Osteoblast (primary cell): ENCODE results near the gene COLQ. TPM values are rescaled to one million over a fixed set of nuclear protein-coding genes. Genes with fewer than 3 reads are reported as not detected.
"Not testable (repeated sequence)": the region's sequence is repeated elsewhere in the genome, so short reads cannot be mapped to it uniquely, and the experiment has no call there.

Experiments used
- DNase-seq: peaks from one replicate; pipeline ENCODE4 v3.0.0; 2011; ENCODE audit warnings: low spot score, mixed read lengths; ENCODE audit not compliant: insufficient read length; ENCODE audit errors: missing footprints
- H2AFZ ChIP-seq: 2 replicates; pipeline ENCODE4 v1.6.0; 2011; ENCODE audit warnings: mild to moderate bottlenecking, low read length
- H3K27ac ChIP-seq: 2 replicates; pipeline ENCODE4 v1.5.1; 2011; ENCODE audit warnings: mild to moderate bottlenecking, low read depth, low read length, moderate library complexity
- H3K27me3 ChIP-seq: 2 replicates; pipeline ENCODE4 v1.6.0; 2012; ENCODE audit warnings: mild to moderate bottlenecking, control low read depth, inconsistent platforms, low read length, moderate library complexity; ENCODE audit not compliant: insufficient read depth
- H3K36me3 ChIP-seq: 2 replicates; pipeline ENCODE4 v1.5.1; 2011; ENCODE audit warnings: mild to moderate bottlenecking, low read length, control low read depth, moderate library complexity; ENCODE audit not compliant: insufficient read depth
- H3K4me1 ChIP-seq: 2 replicates; pipeline ENCODE4 v1.5.1; 2011; ENCODE audit warnings: mild to moderate bottlenecking, low read length, control low read depth, moderate library complexity; ENCODE audit not compliant: insufficient read depth
- H3K4me2 ChIP-seq: 2 replicates; pipeline ENCODE4 v1.6.0; 2011; ENCODE audit warnings: mild to moderate bottlenecking, low read length; ENCODE audit not compliant: insufficient read depth
- H3K4me3 ChIP-seq: fragments of 200-600 bp; sonication (generic); 3 replicates; pipeline ENCODE4 v1.5.1; 2012; ENCODE audit warnings: mild to moderate bottlenecking, low read length, inconsistent platforms; ENCODE audit not compliant: insufficient read depth
- H3K79me2 ChIP-seq: 2 replicates; pipeline ENCODE4 v1.6.0; 2012; ENCODE audit warnings: mild to moderate bottlenecking, low read length, control low read depth, inconsistent platforms; ENCODE audit not compliant: insufficient read depth
- H3K9me3 ChIP-seq: 2 replicates; pipeline ENCODE4 v1.5.1; 2011; ENCODE audit warnings: low read depth, low read length, control low read depth
- H4K20me1 ChIP-seq: 2 replicates; pipeline ENCODE4 v1.6.0; 2012; ENCODE audit warnings: mild to moderate bottlenecking, low read length, control low read depth; ENCODE audit not compliant: insufficient read depth
- CTCF ChIP-seq: IDR thresholded peaks from 2 replicates; pipeline ENCODE4 v1.5.1; 2011; ENCODE audit warnings: mild to moderate bottlenecking, low read depth, low read length, moderate library complexity; ENCODE audit errors: extremely low read depth
- total RNA-seq: library from RNA; depleted of rRNA; stranded (reverse); fragments of >200 nt; gene quantifications from 2 replicates; pipeline ENCODE4 v1.2.3, GENCODE V29; 2012

COLQ gene
- total RNA-seq, 1 donor: 1.4 TPM

GRCh38 chr3:15427981-15428380 is 93.5 kb downstream of the COLQ start:
- H3K9me3 ChIP-seq: no peaks in the 10 kb centered on the region
- peaks cover 25% of the 10 kb centered on the region for H4K20me1 ChIP-seq
- peaks cover 34% of the 10 kb centered on the region for H3K36me3 ChIP-seq
- H3K4me3 ChIP-seq: peak overlapping the region; percentile 99
- no peak for TF ChIP-seq CTCF
- peak overlapping the region; percentile 93 for H3K4me2 ChIP-seq
- H3K27ac ChIP-seq: peak overlapping the region; percentile 92
- peaks cover 76% of the 10 kb centered on the region for H3K79me2 ChIP-seq
- peaks cover 14% of the 10 kb centered on the region for H3K4me1 ChIP-seq
- peak overlapping the region; percentile 99 for H2AFZ ChIP-seq
- H3K27me3 ChIP-seq: no peaks in the 10 kb centered on the region
- DNase-seq: no peak

GRCh38 chr3:15427182-15427880 is 94.2 kb downstream of the COLQ start, which contains the start of the genes EAF1 and METTL6:
Gene EAF1, plus strand, starts transcription at chr3:15427598. Its CDS starts 182 bp downstream, at chr3:15427780.
Gene METTL6, minus strand, starts transcription at chr3:15427544. Its CDS starts 1,033 bp downstream, at chr3:15426511.
- H4K20me1 ChIP-seq: peaks cover 25% of the 10 kb centered on the region
- DNase-seq: peak; percentile 83
- H3K4me1 ChIP-seq: peaks cover 14% of the 10 kb centered on the region
- no peaks in the 10 kb centered on the region for H3K9me3 ChIP-seq
- H3K79me2 ChIP-seq: peaks cover 76% of the 10 kb centered on the region
- H3K27ac ChIP-seq: peak within 1 kb of the TSS; percentile 92
- no peaks in the 10 kb centered on the region for H3K27me3 ChIP-seq
- no peak for TF ChIP-seq CTCF
- peak within 1 kb of the TSS; percentile 99 for H3K4me3 ChIP-seq
- H2AFZ ChIP-seq: peak within 1 kb of the TSS; percentile 99
- peaks cover 32% of the 10 kb centered on the region for H3K36me3 ChIP-seq
- H3K4me2 ChIP-seq: peak within 1 kb of the TSS; percentile 93

GRCh38 chr3:15426579-15427118 is 94.9 kb downstream of the COLQ start:
- H3K36me3 ChIP-seq: peaks cover 26% of the 10 kb centered on the region
- H3K4me3 ChIP-seq: peak overlapping the region; percentile 99
- peaks cover 14% of the 10 kb centered on the region for H3K4me1 ChIP-seq
- H3K27me3 ChIP-seq: no peaks in the 10 kb centered on the region
- peak overlapping the region; percentile 93 for H3K4me2 ChIP-seq
- DNase-seq: peak; percentile 39
- no peaks in the 10 kb centered on the region for H3K9me3 ChIP-seq
- peak overlapping the region; percentile 92 for H3K27ac ChIP-seq
- H4K20me1 ChIP-seq: peaks cover 21% of the 10 kb centered on the region
- H3K79me2 ChIP-seq: peaks cover 70% of the 10 kb centered on the region
- peak overlapping the region; percentile 99 for H2AFZ ChIP-seq
- no peak for TF ChIP-seq CTCF

- H3K4me3 ChIP-seq: no peak overlapping the region
- H3K4me2 ChIP-seq: no peak overlapping the region
- peaks cover 16% of the 10 kb centered on the region for H3K79me2 ChIP-seq
- H3K9me3 ChIP-seq: no peaks in the 10 kb centered on the region
- H3K27ac ChIP-seq: no peak overlapping the region
- H2AFZ ChIP-seq: no peak overlapping the region
- peaks cover 4% of the 10 kb centered on the region for H3K4me1 ChIP-seq
- no peak for TF ChIP-seq CTCF
- H4K20me1 ChIP-seq: no peaks in the 10 kb centered on the region
- H3K36me3 ChIP-seq: peaks cover 24% of the 10 kb centered on the region
- no peaks in the 10 kb centered on the region for H3K27me3 ChIP-seq
- no peak for DNase-seq
Observed at GRCh38 chr3:15420871-15421270, 100.6 kb downstream of the COLQ start.

- not testable (repeated sequence) for DNase-seq, H3K4me3 ChIP-seq, H3K9me3 ChIP-seq, H3K79me2 ChIP-seq, H3K27ac ChIP-seq, H2AFZ ChIP-seq, H3K4me1 ChIP-seq, H3K27me3 ChIP-seq, H4K20me1 ChIP-seq, H3K4me2 ChIP-seq
- peaks cover 51% of the 10 kb centered on the region for H3K36me3 ChIP-seq
Observed at GRCh38 chr3:15410966-15411365, 110.5 kb downstream of the COLQ start.
